ENCODE data around the gene DAPK2. TPM values are rescaled to one million over a fixed set of nuclear protein-coding genes. Genes with fewer than 3 reads are reported as not detected.

The DAPK2 gene
- polyA plus RNA-seq, 1 of the 3 experiments (the other 2 are of a cell fraction) = 1.4 TPM

DNA sequence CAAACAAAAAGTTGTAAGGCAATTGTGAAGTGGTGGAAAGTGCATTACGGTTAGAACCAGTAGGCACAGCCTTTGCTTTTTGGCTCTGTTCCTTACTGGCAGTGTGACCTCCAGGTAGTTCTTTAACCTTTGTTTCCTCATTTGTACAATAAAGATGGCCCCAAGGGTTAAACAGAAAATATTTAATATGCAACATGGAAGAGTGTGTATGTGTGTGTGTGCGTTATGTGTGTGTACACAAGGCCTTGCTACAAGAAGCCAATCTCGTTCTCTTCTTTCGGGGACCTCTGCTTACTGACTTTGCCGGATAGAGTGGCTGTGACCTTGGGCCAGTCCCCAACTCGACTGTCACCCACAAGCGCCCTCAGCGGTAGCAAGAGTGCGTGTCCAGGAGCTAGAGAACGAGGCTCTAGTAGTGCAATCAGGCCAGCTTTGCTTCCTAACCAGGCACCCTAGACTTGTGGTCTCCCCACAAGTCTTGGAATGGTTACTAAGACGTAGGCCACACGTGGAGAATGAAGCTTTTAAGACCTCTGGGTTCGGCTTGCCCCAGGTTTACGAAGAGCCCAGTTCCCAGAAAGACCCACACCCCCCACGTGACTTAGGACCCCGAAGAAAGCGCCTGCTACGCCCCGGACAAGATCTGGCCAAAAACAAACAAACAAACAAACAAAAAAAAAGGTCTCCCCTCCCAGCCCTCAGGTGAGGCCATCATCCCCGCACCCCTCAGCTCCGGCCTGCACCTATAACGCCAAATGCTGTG is 46.8 kb upstream of the DAPK2 start:
- Histone ChIP-seq H3K36me3 (replicated peaks in 1 of 2; ENCODE audit: control insufficient read depth in 1 of 2, insufficient read depth in 2 of 2, low read length in 1 of 2) (peaks cover 7 to 16% of the 10 kb centered on the region in 2 experiments), H4K20me1 (ENCODE audit: insufficient read depth) (peaks cover 17% of the 10 kb centered on the region), H3K27ac (ENCODE audit: low read depth in 2 of 2, low read length in 1 of 2) (peak overlapping the region; percentile 94 to 98), H3K9me3 (no peaks in the 10 kb centered on the region), H3K9me2 (no peaks in the 10 kb centered on the region), H3K79me2 (ENCODE audit: insufficient read depth) (peaks cover 88% of the 10 kb centered on the region), H3K4me3 (ENCODE audit: low read depth in 2 of 2, low read length in 1 of 2) (peak overlapping the region; percentile 91 to 99), H3F3A (replicated peaks; ENCODE audit: insufficient read depth) (peaks cover 21% of the 10 kb centered on the region), H3K9ac (peak overlapping the region; percentile 86), H2AFZ (ENCODE audit: low read depth) (peak overlapping the region; percentile 71), H3K27me3 (ENCODE audit: insufficient read depth) (no peaks in the 10 kb centered on the region), H3K4me1 (ENCODE audit: control insufficient read depth in 1 of 2, insufficient read depth in 2 of 2, low read depth in 1 of 2, low read length in 1 of 2) (peaks cover 15 to 23% of the 10 kb centered on the region in 2 experiments; a peak in 3 of 4 replicates), H3K4me2 (peak overlapping the region; percentile 92)
- peak; percentile 57 for DNase-seq
- ChIA-PET CTCF (interaction anchor here (1.2 to 2.9 kb wide), 4 partner anchors 22 to 61 kb away, joined by 4 to 19 read pairs (median 6); no protein-coding TSS in a partner anchor), POLR2A (interaction anchor here (0.6 to 2.0 kb wide), 9 partner anchors 9 to 367 kb away, joined by 3 to 11 read pairs (median 4); partner anchors contain the start of genes PPIB, TRIP4 and ZNF609)
- TF ChIP-seq NRF1 (IDR thresholded peaks at IDR 0.05; ENCODE audit: low read depth, low read length) (no peak), TAF1 (IDR thresholded peaks at IDR 0.05; ENCODE audit: borderline replicate concordance, low read depth, low read length) (no peak), YY1 (IDR thresholded peaks at IDR 0.05; ENCODE audit: low read depth) (no peak), RAD21 (IDR thresholded peaks at IDR 0.05; ENCODE audit: low read length) (no peak), FOSL2 (IDR thresholded peaks at IDR 0.05; ENCODE audit: borderline replicate concordance, low read depth) (no peak), MXI1 (IDR thresholded peaks at IDR 0.05; ENCODE audit: low read depth, low read length) (peak; percentile 74; the same call in 1 of the 2 replicates)
- TF ChIP-seq, protein P1, sequence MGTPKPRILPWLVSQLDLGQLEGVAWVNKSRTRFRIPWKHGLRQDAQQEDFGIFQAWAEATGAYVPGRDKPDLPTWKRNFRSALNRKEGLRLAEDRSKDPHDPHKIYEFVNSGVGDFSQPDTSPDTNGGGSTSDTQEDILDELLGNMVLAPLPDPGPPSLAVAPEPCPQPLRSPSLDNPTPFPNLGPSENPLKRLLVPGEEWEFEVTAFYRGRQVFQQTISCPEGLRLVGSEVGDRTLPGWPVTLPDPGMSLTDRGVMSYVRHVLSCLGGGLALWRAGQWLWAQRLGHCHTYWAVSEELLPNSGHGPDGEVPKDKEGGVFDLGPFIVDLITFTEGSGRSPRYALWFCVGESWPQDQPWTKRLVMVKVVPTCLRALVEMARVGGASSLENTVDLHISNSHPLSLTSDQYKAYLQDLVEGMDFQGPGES (IDR thresholded peaks at IDR 0.05; ENCODE audit: low read depth, low read length) = no peak
- TF ChIP-seq, protein P2, sequence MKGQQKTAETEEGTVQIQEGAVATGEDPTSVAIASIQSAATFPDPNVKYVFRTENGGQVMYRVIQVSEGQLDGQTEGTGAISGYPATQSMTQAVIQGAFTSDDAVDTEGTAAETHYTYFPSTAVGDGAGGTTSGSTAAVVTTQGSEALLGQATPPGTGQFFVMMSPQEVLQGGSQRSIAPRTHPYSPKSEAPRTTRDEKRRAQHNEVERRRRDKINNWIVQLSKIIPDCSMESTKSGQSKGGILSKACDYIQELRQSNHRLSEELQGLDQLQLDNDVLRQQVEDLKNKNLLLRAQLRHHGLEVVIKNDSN (IDR thresholded peaks at IDR 0.05; ENCODE audit: borderline replicate concordance, low read depth) = peak; percentile 83
- TF ChIP-seq, protein P3, sequence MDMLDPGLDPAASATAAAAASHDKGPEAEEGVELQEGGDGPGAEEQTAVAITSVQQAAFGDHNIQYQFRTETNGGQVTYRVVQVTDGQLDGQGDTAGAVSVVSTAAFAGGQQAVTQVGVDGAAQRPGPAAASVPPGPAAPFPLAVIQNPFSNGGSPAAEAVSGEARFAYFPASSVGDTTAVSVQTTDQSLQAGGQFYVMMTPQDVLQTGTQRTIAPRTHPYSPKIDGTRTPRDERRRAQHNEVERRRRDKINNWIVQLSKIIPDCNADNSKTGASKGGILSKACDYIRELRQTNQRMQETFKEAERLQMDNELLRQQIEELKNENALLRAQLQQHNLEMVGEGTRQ (IDR thresholded peaks at IDR 0.05; ENCODE audit: borderline replicate concordance, low read depth, low read length) = 0 out of 2 replicates have a peak, but pooled peaks have one; percentile 28
- TF ChIP-seq, protein P4, sequence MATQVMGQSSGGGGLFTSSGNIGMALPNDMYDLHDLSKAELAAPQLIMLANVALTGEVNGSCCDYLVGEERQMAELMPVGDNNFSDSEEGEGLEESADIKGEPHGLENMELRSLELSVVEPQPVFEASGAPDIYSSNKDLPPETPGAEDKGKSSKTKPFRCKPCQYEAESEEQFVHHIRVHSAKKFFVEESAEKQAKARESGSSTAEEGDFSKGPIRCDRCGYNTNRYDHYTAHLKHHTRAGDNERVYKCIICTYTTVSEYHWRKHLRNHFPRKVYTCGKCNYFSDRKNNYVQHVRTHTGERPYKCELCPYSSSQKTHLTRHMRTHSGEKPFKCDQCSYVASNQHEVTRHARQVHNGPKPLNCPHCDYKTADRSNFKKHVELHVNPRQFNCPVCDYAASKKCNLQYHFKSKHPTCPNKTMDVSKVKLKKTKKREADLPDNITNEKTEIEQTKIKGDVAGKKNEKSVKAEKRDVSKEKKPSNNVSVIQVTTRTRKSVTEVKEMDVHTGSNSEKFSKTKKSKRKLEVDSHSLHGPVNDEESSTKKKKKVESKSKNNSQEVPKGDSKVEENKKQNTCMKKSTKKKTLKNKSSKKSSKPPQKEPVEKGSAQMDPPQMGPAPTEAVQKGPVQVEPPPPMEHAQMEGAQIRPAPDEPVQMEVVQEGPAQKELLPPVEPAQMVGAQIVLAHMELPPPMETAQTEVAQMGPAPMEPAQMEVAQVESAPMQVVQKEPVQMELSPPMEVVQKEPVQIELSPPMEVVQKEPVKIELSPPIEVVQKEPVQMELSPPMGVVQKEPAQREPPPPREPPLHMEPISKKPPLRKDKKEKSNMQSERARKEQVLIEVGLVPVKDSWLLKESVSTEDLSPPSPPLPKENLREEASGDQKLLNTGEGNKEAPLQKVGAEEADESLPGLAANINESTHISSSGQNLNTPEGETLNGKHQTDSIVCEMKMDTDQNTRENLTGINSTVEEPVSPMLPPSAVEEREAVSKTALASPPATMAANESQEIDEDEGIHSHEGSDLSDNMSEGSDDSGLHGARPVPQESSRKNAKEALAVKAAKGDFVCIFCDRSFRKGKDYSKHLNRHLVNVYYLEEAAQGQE (IDR thresholded peaks at IDR 0.05; ENCODE audit: low read depth, low read length) = no peak
- TF ChIP-seq, protein P5, sequence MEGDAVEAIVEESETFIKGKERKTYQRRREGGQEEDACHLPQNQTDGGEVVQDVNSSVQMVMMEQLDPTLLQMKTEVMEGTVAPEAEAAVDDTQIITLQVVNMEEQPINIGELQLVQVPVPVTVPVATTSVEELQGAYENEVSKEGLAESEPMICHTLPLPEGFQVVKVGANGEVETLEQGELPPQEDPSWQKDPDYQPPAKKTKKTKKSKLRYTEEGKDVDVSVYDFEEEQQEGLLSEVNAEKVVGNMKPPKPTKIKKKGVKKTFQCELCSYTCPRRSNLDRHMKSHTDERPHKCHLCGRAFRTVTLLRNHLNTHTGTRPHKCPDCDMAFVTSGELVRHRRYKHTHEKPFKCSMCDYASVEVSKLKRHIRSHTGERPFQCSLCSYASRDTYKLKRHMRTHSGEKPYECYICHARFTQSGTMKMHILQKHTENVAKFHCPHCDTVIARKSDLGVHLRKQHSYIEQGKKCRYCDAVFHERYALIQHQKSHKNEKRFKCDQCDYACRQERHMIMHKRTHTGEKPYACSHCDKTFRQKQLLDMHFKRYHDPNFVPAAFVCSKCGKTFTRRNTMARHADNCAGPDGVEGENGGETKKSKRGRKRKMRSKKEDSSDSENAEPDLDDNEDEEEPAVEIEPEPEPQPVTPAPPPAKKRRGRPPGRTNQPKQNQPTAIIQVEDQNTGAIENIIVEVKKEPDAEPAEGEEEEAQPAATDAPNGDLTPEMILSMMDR (IDR thresholded peaks at IDR 0.05) = no peak
- 3% methylated on average over 21 of the region's 22 CpGs for WGBS (ENCODE audit: low lambda C conversion rate)

Data from SK-N-SH (cell line).